Measurements from ENCODE around the gene STAB1. TPM values are rescaled to one million over a fixed set of nuclear protein-coding genes. Genes with fewer than 3 reads are reported as not detected.

STAB1 gene
- total and polyA plus RNA-seq, 8 donors = 8.2 to 140 (median 50.5) TPM

- H3K27ac ChIP-seq = no peak overlapping the region
- H3K4me1 ChIP-seq = no peaks in the 10 kb centered on the region
- 88 to 92% methylated on average over 10 of the region's 10 CpGs for WGBS, 2 donors
- intact Hi-C loops (cut with DNase I) = no loop called here
- no peak for ATAC-seq
- no peak for TF ChIP-seq CTCF (IDR thresholded peaks at IDR 0.05)
- no peak overlapping the region for H3K4me3 ChIP-seq
- H3K27me3 ChIP-seq = no peaks in the 10 kb centered on the region
- H3K9me3 ChIP-seq = no peaks in the 10 kb centered on the region
- no peak for FAIRE-seq
- DNase-seq = peak in 4 of 6 donors; percentile 1 to 44 (median 17)
- no peaks in the 10 kb centered on the region for H3K36me3 ChIP-seq
Observed at GRCh38 chr3:52530918-52531826, 36.0 kb downstream of the STAB1 start.

- no peaks in the 10 kb centered on the region for H3K4me1 ChIP-seq
- H3K36me3 ChIP-seq = no peaks in the 10 kb centered on the region
- no peak overlapping the region for H3K27ac ChIP-seq
- DNase-seq = peak in 4 of 6 donors; percentile 3 to 52 (median 32)
- no peaks in the 10 kb centered on the region for H3K9me3 ChIP-seq
- H3K27me3 ChIP-seq = no peaks in the 10 kb centered on the region
- no peak for FAIRE-seq
- no peak overlapping the region for H3K4me3 ChIP-seq
- 94 to 95% methylated on average over 14 of the region's 14 CpGs for WGBS, 2 donors
- no peak for TF ChIP-seq CTCF (IDR thresholded peaks at IDR 0.05)
- ATAC-seq = no peak
- intact Hi-C loops (cut with DNase I) = no loop called here
Observed at GRCh38 chr3:52531860-52532516, 36.9 kb downstream of the STAB1 start.

- Histone ChIP-seq H3K9me3 (no peaks in the 10 kb centered on the region), H3K4me3 (peak overlapping the region in 2 of 4 donors; percentile 49 to 52), H3K36me3 (no peaks in the 10 kb centered on the region), H3K4me1 (peaks cover 0 to 3% (median 0%) of the 10 kb centered on the region in 3 donors), H3K27me3 (no peaks in the 10 kb centered on the region), H3K27ac (no peak overlapping the region)
- DNase-seq (peak in 4 of 6 donors; percentile 12 to 52 (median 26)), FAIRE-seq (no peak), ATAC-seq (no peak)
- WGBS, 2 donors = 83% methylated on average over 5 of the region's 5 CpGs
- TF ChIP-seq CTCF (IDR thresholded peaks at IDR 0.05) = no peak
- intact Hi-C loops (cut with DNase I) = no loop called here
Observed at GRCh38 chr3:52532517-52532837, 37.3 kb downstream of the STAB1 start.

GRCh38 chr3:52532838-52533622 is 37.9 kb downstream of the STAB1 start:
- Histone ChIP-seq H3K36me3 (no peaks in the 10 kb centered on the region), H3K4me1 (peaks cover 0 to 8% (median under 1%) of the 10 kb centered on the region in 3 donors), H3K9me3 (no peaks in the 10 kb centered on the region), H3K27me3 (no peaks in the 10 kb centered on the region), H3K4me3 (peak overlapping the region; percentile 16 to 52 (median 43)), H3K27ac (no peak overlapping the region)
- ATAC-seq (no peak), DNase-seq (peak in 5 of 6 donors; percentile 10 to 82 (median 46)), FAIRE-seq (no peak)
- intact Hi-C loops (cut with DNase I) = no loop called here
- 17 to 18% methylated on average over 64 to 78 of the region's 78 CpGs for WGBS, 2 donors
- no peak for TF ChIP-seq CTCF (IDR thresholded peaks at IDR 0.05)
